Measurements from ENCODE around the gene SYNGR3. TPM values are rescaled to one million over a fixed set of nuclear protein-coding genes. Genes with fewer than 3 reads are reported as not detected.

SYNGR3 gene
- total and polyA plus RNA-seq, 2 of the 13 experiments (the other 11 are each of a cell fraction or from before 2014, with no cell fraction given) = 0.97 to 5.7 TPM

GRCh38 chr16:2035431-2036199 is 45.8 kb downstream of the SYNGR3 start (continued):
- TF ChIP-seq NR2F1 (CRISPR knock-in tag; IDR thresholded peaks at IDR 0.05) (no peak), ZNF407 (CRISPR knock-in tag; IDR thresholded peaks at IDR 0.05; ENCODE audit: not compliant biosample characterization) (peak; percentile 60), KLF9 (CRISPR knock-in tag; IDR thresholded peaks at IDR 0.05; ENCODE audit: low read depth) (no peak), TFE3 (CRISPR knock-in tag; IDR thresholded peaks at IDR 0.05) (peak; percentile 60; the same call in 1 of the 2 replicates), IRF2 (CRISPR knock-in tag; IDR thresholded peaks at IDR 0.05) (peak; percentile 38; the same call in 1 of the 2 replicates), ZNF878 (CRISPR knock-in tag; IDR thresholded peaks at IDR 0.05) (0 out of 2 replicates have a peak, but pooled peaks have one; percentile 43), KAT7 (CRISPR knock-in tag; IDR thresholded peaks at IDR 0.05; ENCODE audit: borderline replicate concordance) (peak; percentile 71; the same call in 1 of the 2 replicates), ZHX1 (CRISPR knock-in tag; IDR thresholded peaks at IDR 0.05; ENCODE audit: low read depth) (0 out of 2 replicates have a peak, but pooled peaks have one; percentile 80), ZNF883 (CRISPR knock-in tag; IDR thresholded peaks at IDR 0.05; ENCODE audit: not compliant biosample characterization) (peak; percentile 53), ZNF687 (CRISPR knock-in tag; IDR thresholded peaks at IDR 0.05) (peak; percentile 96)

Data from HepG2 (cell line).